Mesothelial cell of epicardium (in vitro differentiated cells): ENCODE results near the gene FMO2. TPM values are rescaled to one million over a fixed set of nuclear protein-coding genes. Genes with fewer than 3 reads are reported as not detected.

ENCODE experiments used
- DNase-seq, 2 experiments: peaks; one replicate each; pipeline ENCODE4 v3.0.0; 2021; ENCODE audit warnings: low spot score in 2 of 2; ENCODE audit not compliant: unreplicated experiment in 2 of 2
- H3K27ac Mint-ChIP-seq: 2 replicates; pipeline ENCODE4 v1.8.0; 2021; ENCODE audit warnings: mixed read lengths
- H3K27me3 Mint-ChIP-seq: 2 replicates; pipeline ENCODE4 v1.8.0; 2021; ENCODE audit warnings: low read depth, mixed read lengths
- H3K36me3 Mint-ChIP-seq: 2 replicates; pipeline ENCODE4 v1.8.0; 2021; ENCODE audit warnings: mixed read lengths
- H3K4me1 Mint-ChIP-seq: 2 replicates; pipeline ENCODE4 v1.8.0; 2021; ENCODE audit warnings: mixed read lengths
- H3K4me3 Mint-ChIP-seq: 2 replicates; pipeline ENCODE4 v1.8.0; 2021; ENCODE audit warnings: mild to moderate bottlenecking, moderate library complexity, mixed read lengths
- H3K9me3 Mint-ChIP-seq: 2 replicates; pipeline ENCODE4 v1.8.0; 2021; ENCODE audit warnings: mixed read lengths
- total RNA-seq: library from RNA; stranded (reverse); gene quantifications from 3 replicates; pipeline ENCODE4 v1.2.1, GENCODE V29; 2021
- TF ChIP-seq, protein P1 (sequence below): fragments of 200-600 bp; sonication (generic); IDR thresholded peaks from one replicate; pipeline ENCODE4 v1.5.0; 2021; ENCODE audit warnings: antibody characterized with exemption; ENCODE audit not compliant: unreplicated experiment

Gene FMO2
- total RNA-seq, 1 donor from 2014 or later: not detected

DNA sequence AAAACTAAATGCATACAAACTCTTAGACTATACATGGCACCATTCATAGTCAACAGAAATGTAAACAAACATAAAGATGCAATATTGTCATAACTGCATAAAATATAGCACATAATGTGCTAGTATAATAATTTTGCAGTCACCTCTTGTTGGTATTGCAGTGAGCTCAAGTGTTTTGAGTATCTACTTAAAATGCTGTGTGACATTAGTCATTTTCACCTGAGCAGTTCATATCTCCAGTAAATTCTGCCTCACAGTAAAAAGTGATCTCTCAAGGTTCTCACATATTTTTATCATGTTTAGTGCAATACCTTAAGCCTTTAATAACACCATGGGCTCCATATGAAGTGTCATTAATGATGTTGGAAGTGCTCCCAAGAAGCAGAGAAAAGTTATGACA, 29.6 kb upstream of the FMO2 start:
- Mint-ChIP-seq H3K36me3 (no peaks in the 10 kb centered on the region), H3K27me3 (peaks cover 4% of the 10 kb centered on the region), H3K27ac (no peak overlapping the region), H3K4me3 (no peak overlapping the region), H3K9me3 (no peaks in the 10 kb centered on the region), H3K4me1 (peaks cover 26% of the 10 kb centered on the region)
- TF ChIP-seq, protein P1, sequence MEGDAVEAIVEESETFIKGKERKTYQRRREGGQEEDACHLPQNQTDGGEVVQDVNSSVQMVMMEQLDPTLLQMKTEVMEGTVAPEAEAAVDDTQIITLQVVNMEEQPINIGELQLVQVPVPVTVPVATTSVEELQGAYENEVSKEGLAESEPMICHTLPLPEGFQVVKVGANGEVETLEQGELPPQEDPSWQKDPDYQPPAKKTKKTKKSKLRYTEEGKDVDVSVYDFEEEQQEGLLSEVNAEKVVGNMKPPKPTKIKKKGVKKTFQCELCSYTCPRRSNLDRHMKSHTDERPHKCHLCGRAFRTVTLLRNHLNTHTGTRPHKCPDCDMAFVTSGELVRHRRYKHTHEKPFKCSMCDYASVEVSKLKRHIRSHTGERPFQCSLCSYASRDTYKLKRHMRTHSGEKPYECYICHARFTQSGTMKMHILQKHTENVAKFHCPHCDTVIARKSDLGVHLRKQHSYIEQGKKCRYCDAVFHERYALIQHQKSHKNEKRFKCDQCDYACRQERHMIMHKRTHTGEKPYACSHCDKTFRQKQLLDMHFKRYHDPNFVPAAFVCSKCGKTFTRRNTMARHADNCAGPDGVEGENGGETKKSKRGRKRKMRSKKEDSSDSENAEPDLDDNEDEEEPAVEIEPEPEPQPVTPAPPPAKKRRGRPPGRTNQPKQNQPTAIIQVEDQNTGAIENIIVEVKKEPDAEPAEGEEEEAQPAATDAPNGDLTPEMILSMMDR: no peak
- DNase-seq: no peak

DNA sequence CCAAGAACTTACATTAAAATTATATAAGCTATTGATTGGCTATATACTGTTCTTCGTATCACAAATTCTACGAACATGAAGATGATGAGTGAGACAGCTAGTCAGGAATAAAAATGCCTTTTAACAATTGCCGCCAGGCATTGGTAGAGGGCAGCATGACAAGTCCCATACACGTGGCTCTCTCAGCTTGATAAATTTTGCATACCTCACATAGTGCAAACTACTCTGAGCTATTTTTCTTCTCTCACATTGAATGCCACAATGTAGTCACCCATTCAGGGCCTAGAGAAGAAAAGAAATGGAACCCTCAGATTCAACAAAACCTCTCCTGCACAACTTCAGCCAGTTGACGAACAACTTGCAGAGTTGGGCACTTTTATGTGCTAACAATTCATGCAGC, 27.0 kb upstream of the FMO2 start:
- Mint-ChIP-seq H3K4me1 (peaks cover 30% of the 10 kb centered on the region), H3K4me3 (no peak overlapping the region), H3K36me3 (no peaks in the 10 kb centered on the region), H3K27ac (peak overlapping the region; percentile 68), H3K27me3 (peaks cover 4% of the 10 kb centered on the region), H3K9me3 (no peaks in the 10 kb centered on the region)
- DNase-seq: no peak
- TF ChIP-seq, protein P1: no peak

DNA sequence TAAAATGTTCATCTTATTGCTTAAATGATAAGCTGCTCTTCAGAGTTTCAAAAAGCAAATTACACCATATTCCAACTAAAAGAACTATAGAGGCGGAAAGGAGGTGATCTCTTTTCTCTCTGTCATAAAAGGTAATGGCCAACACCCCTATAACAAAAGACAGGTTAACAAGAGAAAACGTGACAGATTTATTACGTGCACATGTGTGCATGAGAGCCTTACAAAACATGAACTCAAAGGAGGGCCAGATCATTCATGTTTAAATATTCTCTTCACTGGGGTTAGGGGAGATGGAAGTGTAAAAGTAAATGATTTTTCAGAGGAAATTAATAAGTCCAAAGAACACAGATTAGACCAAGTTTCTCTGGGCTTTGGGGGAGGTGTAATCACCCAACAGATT, 26.5 kb upstream of the FMO2 start:
- peak overlapping the region; percentile 68 for H3K27ac Mint-ChIP-seq
- DNase-seq: no peak
- H3K4me1 Mint-ChIP-seq: peaks cover 30% of the 10 kb centered on the region
- TF ChIP-seq, protein P1: no peak
- H3K27me3 Mint-ChIP-seq: peaks cover 4% of the 10 kb centered on the region
- H3K9me3 Mint-ChIP-seq: no peaks in the 10 kb centered on the region
- H3K4me3 Mint-ChIP-seq: no peak overlapping the region
- H3K36me3 Mint-ChIP-seq: no peaks in the 10 kb centered on the region

DNA sequence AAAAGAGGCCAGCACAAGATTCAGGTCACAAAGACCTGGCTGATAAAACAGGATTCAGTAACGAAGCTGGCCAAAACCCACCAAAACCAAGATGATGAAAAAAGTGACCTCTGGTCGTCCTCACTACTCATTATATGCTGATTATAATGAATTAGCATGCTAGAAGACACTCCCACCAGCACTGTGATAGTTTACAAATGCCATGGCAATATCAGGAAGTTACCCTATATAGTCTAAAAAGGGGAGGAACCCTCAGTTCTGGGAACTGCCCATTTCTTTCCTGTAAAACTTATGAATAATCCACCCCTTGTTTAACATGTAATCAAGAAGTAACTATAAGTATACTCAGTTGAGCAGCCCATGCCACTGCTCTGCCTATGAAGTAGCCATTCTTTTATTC, 26.0 kb upstream of the FMO2 start:
- TF ChIP-seq, protein P1: no peak
- Mint-ChIP-seq H3K27ac (no peak overlapping the region), H3K27me3 (peaks cover 4% of the 10 kb centered on the region), H3K4me3 (no peak overlapping the region), H3K9me3 (no peaks in the 10 kb centered on the region), H3K36me3 (no peaks in the 10 kb centered on the region), H3K4me1 (peaks cover 30% of the 10 kb centered on the region)
- DNase-seq: no peak

DNA sequence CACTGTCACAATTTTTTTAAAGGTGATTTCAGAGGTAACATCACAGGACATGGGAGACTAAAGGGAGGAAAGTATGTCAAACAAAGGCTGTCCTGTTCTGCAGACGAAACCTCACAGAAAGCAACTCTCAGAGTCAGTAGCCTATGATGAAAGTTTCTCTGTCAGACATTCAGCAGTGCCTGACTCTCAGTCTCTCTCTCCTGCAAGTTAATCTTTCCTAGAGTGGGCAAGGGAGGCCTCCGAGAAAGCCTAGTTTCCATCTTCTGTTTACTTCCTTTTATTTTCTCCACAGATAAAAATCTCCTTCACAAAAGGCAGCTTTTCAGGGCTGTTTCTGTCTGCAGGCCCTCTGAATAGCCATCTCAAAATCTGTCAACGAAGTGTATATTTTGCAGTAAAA, 24.9 kb upstream of the FMO2 start:
- DNase-seq: no peak
- no peaks in the 10 kb centered on the region for H3K9me3 Mint-ChIP-seq
- no peak overlapping the region for H3K4me3 Mint-ChIP-seq
- H3K27ac Mint-ChIP-seq: peak overlapping the region; percentile 80
- TF ChIP-seq, protein P1: no peak
- peaks cover 4% of the 10 kb centered on the region for H3K27me3 Mint-ChIP-seq
- H3K36me3 Mint-ChIP-seq: no peaks in the 10 kb centered on the region
- H3K4me1 Mint-ChIP-seq: peaks cover 30% of the 10 kb centered on the region
